ENCODE measurements around the gene LRP10.

LRP10 gene

GRCh38 chr14:22884738-22885523 lies 13.4 kb downstream of the LRP10 start:
- H3K4me3 ChIP-seq (ENCODE audit: low read length) = no peak overlapping the region
- no peak for DNase-seq (ENCODE audit: low read depth)
- H3K36me3 ChIP-seq (ENCODE audit: control insufficient read depth, insufficient read depth, low read length, severe bottlenecking) = no peaks in the 10 kb centered on the region
- H3K9me3 ChIP-seq (ENCODE audit: control insufficient read depth, low read length) = no peaks in the 10 kb centered on the region
- H3K9ac ChIP-seq (ENCODE audit: low read length) = no peak overlapping the region
- peaks cover 9% of the 10 kb centered on the region for H3K27me3 ChIP-seq (replicated peaks; ENCODE audit: control insufficient read depth, insufficient read depth, low read length)
- no peaks in the 10 kb centered on the region for H3K4me1 ChIP-seq (ENCODE audit: control insufficient read depth, insufficient read depth, low read length)

DNA sequence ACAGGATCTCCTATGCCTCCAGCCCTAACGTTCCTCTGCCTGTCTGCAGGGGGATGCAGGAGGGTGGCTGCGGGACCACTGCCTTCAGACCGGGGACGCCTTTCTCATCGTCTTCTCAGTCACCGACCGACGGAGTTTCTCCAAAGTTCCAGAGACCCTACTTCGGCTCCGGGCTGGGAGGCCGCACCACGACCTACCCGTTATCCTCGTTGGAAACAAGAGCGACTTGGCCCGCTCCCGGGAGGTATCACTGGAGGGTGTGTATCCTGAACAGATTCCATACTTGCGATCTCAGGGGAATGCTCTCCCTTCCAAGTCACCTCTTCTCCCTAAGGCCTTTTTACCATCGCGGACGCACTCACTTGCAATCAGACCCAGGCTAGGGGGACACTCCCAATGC lies 14.4 kb downstream of the LRP10 start:
- H3K9ac ChIP-seq (ENCODE audit: low read length) = no peak overlapping the region
- H3K4me3 ChIP-seq (ENCODE audit: low read length) = no peak overlapping the region
- no peak for DNase-seq (ENCODE audit: low read depth)
- H3K36me3 ChIP-seq (ENCODE audit: control insufficient read depth, insufficient read depth, low read length, severe bottlenecking) = no peaks in the 10 kb centered on the region
- H3K27me3 ChIP-seq (replicated peaks; ENCODE audit: control insufficient read depth, insufficient read depth, low read length) = peaks cover 9% of the 10 kb centered on the region
- no peaks in the 10 kb centered on the region for H3K4me1 ChIP-seq (ENCODE audit: control insufficient read depth, insufficient read depth, low read length)
- H3K9me3 ChIP-seq (ENCODE audit: control insufficient read depth, low read length) = no peaks in the 10 kb centered on the region

DNA sequence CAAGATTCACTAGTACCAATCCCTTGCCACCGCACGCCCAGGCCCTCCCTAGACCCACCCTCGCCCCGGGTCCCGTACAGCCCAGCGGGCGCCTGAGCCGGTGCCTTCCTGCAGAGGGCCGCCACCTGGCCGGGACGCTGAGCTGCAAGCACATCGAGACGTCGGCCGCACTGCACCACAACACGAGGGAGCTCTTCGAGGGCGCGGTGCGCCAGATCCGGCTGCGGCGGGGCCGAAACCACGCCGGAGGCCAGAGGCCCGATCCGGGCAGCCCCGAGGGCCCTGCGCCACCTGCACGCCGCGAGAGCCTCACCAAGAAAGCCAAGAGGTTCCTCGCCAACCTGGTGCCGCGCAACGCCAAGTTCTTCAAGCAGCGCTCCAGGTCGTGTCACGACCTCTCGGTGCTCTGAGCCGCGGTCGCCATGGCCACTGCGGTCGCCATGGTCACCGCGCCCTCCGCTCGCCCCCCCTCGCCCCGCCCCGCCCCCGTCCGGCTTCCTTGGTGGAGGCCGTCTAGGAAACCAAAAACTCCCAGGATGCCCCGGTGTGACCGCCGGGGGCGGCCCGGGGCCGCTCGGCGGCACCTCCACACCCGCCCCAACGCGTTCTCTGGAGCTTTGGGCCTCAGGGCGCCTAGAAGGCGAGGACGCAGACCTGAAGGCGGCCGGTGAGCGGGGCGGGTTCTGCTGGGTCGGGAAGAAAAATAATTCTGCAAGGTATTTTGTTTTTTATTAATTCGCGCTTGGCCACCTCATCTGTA lies 15.1 kb downstream of the LRP10 start:
- peaks cover 9% of the 10 kb centered on the region for H3K27me3 ChIP-seq (replicated peaks; ENCODE audit: control insufficient read depth, insufficient read depth, low read length)
- no peaks in the 10 kb centered on the region for H3K9me3 ChIP-seq (ENCODE audit: control insufficient read depth, low read length)
- H3K4me3 ChIP-seq (ENCODE audit: low read length) = peak overlapping the region; percentile 77
- H3K4me1 ChIP-seq (ENCODE audit: control insufficient read depth, insufficient read depth, low read length) = no peaks in the 10 kb centered on the region
- H3K9ac ChIP-seq (ENCODE audit: low read length) = peak overlapping the region; percentile 70
- H3K36me3 ChIP-seq (ENCODE audit: control insufficient read depth, insufficient read depth, low read length, severe bottlenecking) = no peaks in the 10 kb centered on the region
- peak; percentile 80 for DNase-seq (ENCODE audit: low read depth)

DNA sequence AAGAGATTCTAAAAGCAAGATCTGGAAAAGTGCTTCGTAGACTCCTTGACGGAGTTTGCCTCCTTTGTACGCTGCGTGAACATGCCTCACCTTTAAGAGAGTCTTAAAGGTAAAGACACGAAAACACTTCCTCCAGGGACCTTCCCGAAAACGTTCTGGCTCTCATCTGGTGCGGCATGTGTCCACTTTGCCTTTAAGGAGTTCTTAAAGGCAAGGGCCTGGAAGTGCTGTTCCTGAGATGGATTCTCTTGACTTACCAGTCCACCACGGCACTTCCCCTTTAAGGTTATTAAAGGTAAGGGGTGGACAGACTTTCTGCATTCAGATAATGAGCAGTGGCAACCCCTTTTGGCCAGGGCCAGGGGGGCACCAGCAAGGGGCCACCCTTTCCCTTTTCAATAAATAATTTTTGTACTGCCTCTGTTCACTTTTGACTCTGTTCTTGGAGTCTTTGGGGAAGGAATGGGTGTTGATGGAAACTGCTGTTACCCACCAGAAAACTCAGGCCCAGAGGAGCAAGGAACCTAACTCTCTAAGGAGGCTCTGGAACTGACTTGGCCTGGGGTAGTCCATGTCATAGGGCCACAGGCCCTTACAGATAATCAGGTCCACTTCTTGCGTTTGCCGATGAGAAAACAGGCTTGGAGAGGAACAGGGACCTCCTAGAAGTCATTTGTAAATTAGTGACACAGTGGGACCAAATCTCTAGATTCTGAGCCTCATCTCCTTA lies 15.9 kb downstream of the LRP10 start:
- peak overlapping the region; percentile 70 for H3K9ac ChIP-seq (ENCODE audit: low read length)
- DNase-seq (ENCODE audit: low read depth) = peak; percentile 55
- H3K4me1 ChIP-seq (ENCODE audit: control insufficient read depth, insufficient read depth, low read length) = no peaks in the 10 kb centered on the region
- H3K27me3 ChIP-seq (replicated peaks; ENCODE audit: control insufficient read depth, insufficient read depth, low read length) = peaks cover 3% of the 10 kb centered on the region
- no peaks in the 10 kb centered on the region for H3K36me3 ChIP-seq (ENCODE audit: control insufficient read depth, insufficient read depth, low read length, severe bottlenecking)
- H3K4me3 ChIP-seq (ENCODE audit: low read length) = peak overlapping the region; percentile 77
- no peaks in the 10 kb centered on the region for H3K9me3 ChIP-seq (ENCODE audit: control insufficient read depth, low read length)

- Histone ChIP-seq H3K4me1 (ENCODE audit: control insufficient read depth, insufficient read depth, low read length) (no peaks in the 10 kb centered on the region), H3K9me3 (ENCODE audit: control insufficient read depth, low read length) (no peaks in the 10 kb centered on the region), H3K4me3 (ENCODE audit: low read length) (no peak overlapping the region), H3K9ac (ENCODE audit: low read length) (no peak overlapping the region), H3K36me3 (ENCODE audit: control insufficient read depth, insufficient read depth, low read length, severe bottlenecking) (no peaks in the 10 kb centered on the region), H3K27me3 (replicated peaks; ENCODE audit: control insufficient read depth, insufficient read depth, low read length) (no peaks in the 10 kb centered on the region)
- no peak for DNase-seq (ENCODE audit: low read depth)
Observed at GRCh38 chr14:22887990-22888378, 16.4 kb downstream of the LRP10 start.

DNA sequence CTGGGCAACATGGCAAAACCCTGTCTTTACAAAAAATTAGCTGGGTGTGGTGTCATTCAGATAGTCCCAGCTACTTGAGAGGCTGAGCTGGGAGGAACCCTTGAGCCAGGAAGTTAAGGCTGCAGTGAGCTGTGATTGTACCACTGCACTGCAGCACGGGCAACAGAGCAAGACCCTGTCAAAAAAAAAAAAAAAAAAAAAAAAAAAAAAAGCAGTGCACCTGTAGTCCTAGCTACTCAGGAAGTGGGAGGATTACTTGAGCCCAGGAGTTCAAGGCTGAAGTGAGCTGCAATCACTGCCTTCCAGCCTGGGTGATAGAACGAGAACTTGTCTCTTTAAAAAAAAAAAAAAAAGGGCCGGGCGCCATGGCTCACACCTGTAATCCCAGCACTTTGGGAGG lies 17.1 kb downstream of the LRP10 start:
- Histone ChIP-seq H3K4me1 (ENCODE audit: control insufficient read depth, insufficient read depth, low read length) (no peaks in the 10 kb centered on the region), H3K27me3 (replicated peaks; ENCODE audit: control insufficient read depth, insufficient read depth, low read length) (no peaks in the 10 kb centered on the region), H3K36me3 (ENCODE audit: control insufficient read depth, insufficient read depth, low read length, severe bottlenecking) (no peaks in the 10 kb centered on the region), H3K9ac (ENCODE audit: low read length) (no peak overlapping the region), H3K4me3 (ENCODE audit: low read length) (no peak overlapping the region), H3K9me3 (ENCODE audit: control insufficient read depth, low read length) (no peaks in the 10 kb centered on the region)
- no peak for DNase-seq (ENCODE audit: low read depth)

DNA sequence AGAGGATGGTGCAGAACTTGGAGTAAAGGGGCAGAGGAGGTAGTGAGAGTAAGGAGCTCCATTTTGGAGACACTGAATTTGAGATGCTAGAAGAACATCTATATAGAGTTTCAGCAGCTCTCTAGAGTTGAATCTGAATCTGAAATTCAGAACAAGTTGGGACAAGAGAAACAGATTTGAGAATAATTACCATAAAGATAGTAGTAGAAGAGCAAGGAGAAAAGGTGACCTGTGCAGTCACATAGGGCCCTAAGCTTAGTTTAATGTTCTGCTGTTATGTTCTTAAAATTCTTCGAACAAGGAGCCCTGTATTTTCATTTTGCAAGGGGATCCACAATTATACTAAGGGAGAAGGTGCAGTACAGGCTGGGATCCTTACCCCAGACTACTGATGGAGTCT lies 18.9 kb downstream of the LRP10 start:
- Histone ChIP-seq H3K9me3 (ENCODE audit: control insufficient read depth, low read length) (no peaks in the 10 kb centered on the region), H3K9ac (ENCODE audit: low read length) (no peak overlapping the region), H3K36me3 (ENCODE audit: control insufficient read depth, insufficient read depth, low read length, severe bottlenecking) (no peaks in the 10 kb centered on the region), H3K27me3 (replicated peaks; ENCODE audit: control insufficient read depth, insufficient read depth, low read length) (no peaks in the 10 kb centered on the region), H3K4me3 (ENCODE audit: low read length) (no peak overlapping the region), H3K4me1 (ENCODE audit: control insufficient read depth, insufficient read depth, low read length) (no peaks in the 10 kb centered on the region)
- no peak for DNase-seq (ENCODE audit: low read depth)

- H3K9me3 ChIP-seq (ENCODE audit: control insufficient read depth, low read length) = no peaks in the 10 kb centered on the region
- DNase-seq (ENCODE audit: low read depth) = no peak
- H3K4me1 ChIP-seq (ENCODE audit: control insufficient read depth, insufficient read depth, low read length) = no peaks in the 10 kb centered on the region
- no peaks in the 10 kb centered on the region for H3K36me3 ChIP-seq (ENCODE audit: control insufficient read depth, insufficient read depth, low read length, severe bottlenecking)
- H3K9ac ChIP-seq (ENCODE audit: low read length) = no peak overlapping the region
- H3K27me3 ChIP-seq (replicated peaks; ENCODE audit: control insufficient read depth, insufficient read depth, low read length) = no peaks in the 10 kb centered on the region
- H3K4me3 ChIP-seq (ENCODE audit: low read length) = no peak overlapping the region
Observed at GRCh38 chr14:22892488-22892887, 20.9 kb downstream of the LRP10 start.

GRCh38 chr14:22893706-22894105 lies 22.2 kb downstream of the LRP10 start:
- Histone ChIP-seq H3K27me3 (replicated peaks; ENCODE audit: control insufficient read depth, insufficient read depth, low read length) (no peaks in the 10 kb centered on the region), H3K9ac (ENCODE audit: low read length) (no peak overlapping the region), H3K36me3 (ENCODE audit: control insufficient read depth, insufficient read depth, low read length, severe bottlenecking) (no peaks in the 10 kb centered on the region), H3K4me1 (ENCODE audit: control insufficient read depth, insufficient read depth, low read length) (peaks cover 7% of the 10 kb centered on the region), H3K4me3 (ENCODE audit: low read length) (no peak overlapping the region), H3K9me3 (ENCODE audit: control insufficient read depth, low read length) (no peaks in the 10 kb centered on the region)
- no peak for DNase-seq (ENCODE audit: low read depth)

DNA sequence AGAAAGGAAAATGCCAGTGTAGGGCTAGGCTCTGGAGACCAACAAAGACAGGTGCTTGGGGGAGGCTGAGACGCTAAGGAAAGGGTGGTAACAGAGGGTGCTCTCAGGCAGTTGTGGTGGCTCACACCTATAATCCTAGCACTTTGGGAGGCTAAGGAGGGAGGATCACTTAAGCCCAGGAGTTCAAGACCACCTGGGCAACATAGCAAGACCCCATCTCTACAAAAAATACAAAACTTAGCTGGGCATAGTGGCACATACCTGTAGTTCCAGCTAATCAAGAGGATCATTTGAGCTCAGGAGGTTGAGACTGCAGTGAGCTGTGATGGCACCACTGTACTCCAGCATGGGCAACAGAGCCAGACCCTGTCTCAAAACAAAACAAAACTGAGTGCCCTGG lies 23.9 kb downstream of the LRP10 start:
- H3K9ac ChIP-seq (ENCODE audit: low read length) = no peak overlapping the region
- H3K9me3 ChIP-seq (ENCODE audit: control insufficient read depth, low read length) = no peaks in the 10 kb centered on the region
- peaks cover 10% of the 10 kb centered on the region for H3K4me1 ChIP-seq (ENCODE audit: control insufficient read depth, insufficient read depth, low read length)
- no peaks in the 10 kb centered on the region for H3K27me3 ChIP-seq (replicated peaks; ENCODE audit: control insufficient read depth, insufficient read depth, low read length)
- no peak overlapping the region for H3K4me3 ChIP-seq (ENCODE audit: low read length)
- DNase-seq (ENCODE audit: low read depth) = no peak
- H3K36me3 ChIP-seq (ENCODE audit: control insufficient read depth, insufficient read depth, low read length, severe bottlenecking) = peaks cover 1% of the 10 kb centered on the region

GRCh38 chr14:22896356-22896755 lies 24.8 kb downstream of the LRP10 start:
- DNase-seq (ENCODE audit: low read depth) = no peak
- Histone ChIP-seq H3K36me3 (ENCODE audit: control insufficient read depth, insufficient read depth, low read length, severe bottlenecking) (peaks cover 10% of the 10 kb centered on the region), H3K4me1 (ENCODE audit: control insufficient read depth, insufficient read depth, low read length) (peaks cover 10% of the 10 kb centered on the region), H3K27me3 (replicated peaks; ENCODE audit: control insufficient read depth, insufficient read depth, low read length) (no peaks in the 10 kb centered on the region), H3K4me3 (ENCODE audit: low read length) (no peak overlapping the region), H3K9me3 (ENCODE audit: control insufficient read depth, low read length) (no peaks in the 10 kb centered on the region), H3K9ac (ENCODE audit: low read length) (no peak overlapping the region)
